ENCODE results near the gene DNAH5.

The DNAH5 gene

GRCh38 chr5:13878357-13878756 is 66.1 kb downstream of the DNAH5 start:
- no peak for DNase-seq (ENCODE audit: low read depth)
- no peak for TF ChIP-seq CTCF (IDR thresholded peaks at IDR 0.05; ENCODE audit: low read depth, low read length)
- no peak for TF ChIP-seq POLR2A (IDR thresholded peaks at IDR 0.05; ENCODE audit: extremely low read depth, insufficient read length)
- no peak for TF ChIP-seq MAX (IDR thresholded peaks at IDR 0.05; ENCODE audit: low read depth, low read length)
- TF ChIP-seq MYC (IDR thresholded peaks at IDR 0.05; ENCODE audit: low read depth, low read length) = no peak
- H3K4me3 ChIP-seq (ENCODE audit: low read depth, low read length) = no peak overlapping the region

- peak; percentile 52 for DNase-seq (ENCODE audit: low read depth)
- H3K4me3 ChIP-seq (ENCODE audit: low read depth, low read length) = no peak overlapping the region
- TF ChIP-seq MYC (IDR thresholded peaks at IDR 0.05; ENCODE audit: low read depth, low read length) (no peak), CTCF (IDR thresholded peaks at IDR 0.05; ENCODE audit: low read depth, low read length) (no peak), POLR2A (IDR thresholded peaks at IDR 0.05; ENCODE audit: extremely low read depth, insufficient read length) (no peak), MAX (IDR thresholded peaks at IDR 0.05; ENCODE audit: low read depth, low read length) (no peak)
Measured at GRCh38 chr5:13866792-13867191, 77.7 kb downstream of the DNAH5 start.

- no peak for TF ChIP-seq MYC (IDR thresholded peaks at IDR 0.05; ENCODE audit: low read depth, low read length)
- no peak for TF ChIP-seq MAX (IDR thresholded peaks at IDR 0.05; ENCODE audit: low read depth, low read length)
- DNase-seq (ENCODE audit: low read depth) = no peak
- no peak overlapping the region for H3K4me3 ChIP-seq (ENCODE audit: low read depth, low read length)
Measured at GRCh38 chr5:13865312-13865711, 79.2 kb downstream of the DNAH5 start.

- no peak for TF ChIP-seq POLR2A (IDR thresholded peaks at IDR 0.05; ENCODE audit: extremely low read depth, insufficient read length)
- no peak for TF ChIP-seq MYC (IDR thresholded peaks at IDR 0.05; ENCODE audit: low read depth, low read length)
- TF ChIP-seq MAX (IDR thresholded peaks at IDR 0.05; ENCODE audit: low read depth, low read length) = no peak
- no peak for TF ChIP-seq CTCF (IDR thresholded peaks at IDR 0.05; ENCODE audit: low read depth, low read length)
- no peak overlapping the region for H3K4me3 ChIP-seq (ENCODE audit: low read depth, low read length)
- DNase-seq (ENCODE audit: low read depth) = no peak
Measured at GRCh38 chr5:13860146-13860545, 84.3 kb downstream of the DNAH5 start.

GRCh38 chr5:13859270-13860065 is 85.0 kb downstream of the DNAH5 start:
- TF ChIP-seq MYC (IDR thresholded peaks at IDR 0.05; ENCODE audit: low read depth, low read length) (no peak), MAX (IDR thresholded peaks at IDR 0.05; ENCODE audit: low read depth, low read length) (no peak), POLR2A (IDR thresholded peaks at IDR 0.05; ENCODE audit: extremely low read depth, insufficient read length) (no peak), CTCF (IDR thresholded peaks at IDR 0.05; ENCODE audit: low read depth, low read length) (no peak)
- peak; percentile 14 for DNase-seq (ENCODE audit: low read depth)
- H3K4me3 ChIP-seq (ENCODE audit: low read depth, low read length) = no peak overlapping the region

- H3K4me3 ChIP-seq (ENCODE audit: low read depth, low read length) = no peak overlapping the region
- DNase-seq (ENCODE audit: low read depth) = no peak
- TF ChIP-seq MYC (IDR thresholded peaks at IDR 0.05; ENCODE audit: low read depth, low read length) (no peak), POLR2A (IDR thresholded peaks at IDR 0.05; ENCODE audit: extremely low read depth, insufficient read length) (no peak), MAX (IDR thresholded peaks at IDR 0.05; ENCODE audit: low read depth, low read length) (no peak), CTCF (IDR thresholded peaks at IDR 0.05; ENCODE audit: low read depth, low read length) (no peak)
Measured at GRCh38 chr5:13843175-13843846, 101.2 kb downstream of the DNAH5 start.

Measured in NB4 (cell line).